Measurements from ENCODE around the gene PAQR5. TPM values are rescaled to one million over a fixed set of nuclear protein-coding genes. Genes with fewer than 3 reads are reported as not detected.

PAQR5 gene
- total and polyA plus RNA-seq, 9 of the 15 experiments (the other 6 are each of a cell fraction or from before 2014, with no cell fraction given), result 0.04 to 0.08 TPM; not detected in 7

DNA sequence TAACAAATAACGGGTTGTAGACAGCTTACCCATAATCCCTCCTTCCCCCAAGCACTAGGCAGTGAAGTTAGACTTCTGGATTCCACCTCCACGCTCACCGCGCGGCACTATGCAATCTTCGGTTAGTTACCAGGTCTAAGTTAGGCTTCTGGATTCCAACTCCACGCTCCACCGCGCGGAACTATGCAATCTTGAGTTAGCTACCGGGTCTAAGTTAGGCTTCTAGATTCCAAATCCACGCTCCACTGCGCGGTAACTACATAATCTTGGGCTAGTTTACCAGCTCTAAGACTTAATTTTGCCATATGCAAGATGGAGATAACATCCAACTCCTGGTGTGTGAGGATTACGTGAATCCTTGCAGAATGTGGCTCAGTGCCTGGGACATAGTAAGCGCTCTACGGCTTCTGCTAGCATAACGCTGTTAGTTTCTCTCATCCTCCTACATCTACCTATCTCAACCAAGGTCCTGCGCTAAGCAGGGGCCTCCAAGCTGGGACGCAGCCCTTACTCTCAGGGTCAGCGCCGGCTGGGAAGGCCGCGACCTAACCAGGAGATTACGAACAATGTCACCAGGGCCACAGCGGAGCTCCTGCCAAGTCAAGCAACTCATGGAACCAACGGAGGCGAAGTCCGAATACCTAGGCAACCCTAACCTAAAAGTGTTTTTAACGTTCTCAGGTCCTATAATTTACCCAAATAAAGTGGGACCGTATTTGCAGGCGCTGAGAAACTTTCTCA, 153.4 kb downstream of the PAQR5 start (continued):
- TF ChIP-seq ZNF318 (IDR thresholded peaks at IDR 0.05; ENCODE audit: borderline replicate concordance in 1 of 2, low read depth in 1 of 2), result no peak
- 0 out of 2 replicates have a peak, but pooled peaks have one; percentile 1 for TF ChIP-seq RB1 (IDR thresholded peaks at IDR 0.05; ENCODE audit: low read depth)
- no peak; the same call in 1 of the 2 replicates for TF ChIP-seq NBN (IDR thresholded peaks at IDR 0.05; ENCODE audit: low read depth)
- no peak for TF ChIP-seq ZNF507 (tag; conservative IDR thresholded peaks at IDR 0.05)
- TF ChIP-seq, protein P1, sequence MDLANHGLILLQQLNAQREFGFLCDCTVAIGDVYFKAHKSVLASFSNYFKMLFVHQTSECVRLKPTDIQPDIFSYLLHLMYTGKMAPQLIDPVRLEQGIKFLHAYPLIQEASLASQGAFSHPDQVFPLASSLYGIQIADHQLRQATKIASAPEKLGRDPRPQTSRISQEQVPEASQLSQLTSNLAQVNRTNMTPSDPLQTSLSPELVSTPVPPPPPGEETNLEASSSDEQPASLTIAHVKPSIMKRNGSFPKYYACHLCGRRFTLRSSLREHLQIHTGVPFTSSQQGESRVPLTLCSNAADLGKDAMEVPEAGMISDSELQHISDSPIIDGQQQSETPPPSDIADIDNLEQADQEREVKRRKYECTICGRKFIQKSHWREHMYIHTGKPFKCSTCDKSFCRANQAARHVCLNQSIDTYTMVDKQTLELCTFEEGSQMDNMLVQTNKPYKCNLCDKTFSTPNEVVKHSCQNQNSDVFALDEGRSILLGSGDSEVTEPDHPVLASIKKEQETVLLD (IDR thresholded peaks at IDR 0.05), result 0 out of 2 replicates have a peak, but pooled peaks have one; percentile 35
- TF ChIP-seq GABPA (tag; conservative IDR thresholded peaks at IDR 0.05; ENCODE audit: low read depth), result no peak
- no peak for TF ChIP-seq ZNF384 (IDR thresholded peaks at IDR 0.05; ENCODE audit: low read depth, low read length)
- TF ChIP-seq PTTG1 (tag; IDR thresholded peaks at IDR 0.05; ENCODE audit: low read depth), result no peak
- TF ChIP-seq ZNF431 (CRISPR knock-in tag; IDR thresholded peaks at IDR 0.05), result 0 out of 2 replicates have a peak, but pooled peaks have one; percentile 35
- peak; percentile 57 for TF ChIP-seq DPF2 (IDR thresholded peaks at IDR 0.05)
- TF ChIP-seq, protein P2, sequence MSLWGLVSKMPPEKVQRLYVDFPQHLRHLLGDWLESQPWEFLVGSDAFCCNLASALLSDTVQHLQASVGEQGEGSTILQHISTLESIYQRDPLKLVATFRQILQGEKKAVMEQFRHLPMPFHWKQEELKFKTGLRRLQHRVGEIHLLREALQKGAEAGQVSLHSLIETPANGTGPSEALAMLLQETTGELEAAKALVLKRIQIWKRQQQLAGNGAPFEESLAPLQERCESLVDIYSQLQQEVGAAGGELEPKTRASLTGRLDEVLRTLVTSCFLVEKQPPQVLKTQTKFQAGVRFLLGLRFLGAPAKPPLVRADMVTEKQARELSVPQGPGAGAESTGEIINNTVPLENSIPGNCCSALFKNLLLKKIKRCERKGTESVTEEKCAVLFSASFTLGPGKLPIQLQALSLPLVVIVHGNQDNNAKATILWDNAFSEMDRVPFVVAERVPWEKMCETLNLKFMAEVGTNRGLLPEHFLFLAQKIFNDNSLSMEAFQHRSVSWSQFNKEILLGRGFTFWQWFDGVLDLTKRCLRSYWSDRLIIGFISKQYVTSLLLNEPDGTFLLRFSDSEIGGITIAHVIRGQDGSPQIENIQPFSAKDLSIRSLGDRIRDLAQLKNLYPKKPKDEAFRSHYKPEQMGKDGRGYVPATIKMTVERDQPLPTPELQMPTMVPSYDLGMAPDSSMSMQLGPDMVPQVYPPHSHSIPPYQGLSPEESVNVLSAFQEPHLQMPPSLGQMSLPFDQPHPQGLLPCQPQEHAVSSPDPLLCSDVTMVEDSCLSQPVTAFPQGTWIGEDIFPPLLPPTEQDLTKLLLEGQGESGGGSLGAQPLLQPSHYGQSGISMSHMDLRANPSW (CRISPR knock-in tag; IDR thresholded peaks at IDR 0.05), result no peak
- TF ChIP-seq NEUROD1 (IDR thresholded peaks at IDR 0.05; ENCODE audit: borderline replicate concordance, low read depth, low read length, partially characterized antibody), result peak; percentile 29
- TF ChIP-seq SRF (CRISPR knock-in tag; IDR thresholded peaks at IDR 0.05), result no peak
- no peak for TF ChIP-seq ZNF436 (CRISPR knock-in tag; IDR thresholded peaks at IDR 0.05)
- no peak for TF ChIP-seq ZNF41 (CRISPR knock-in tag; conservative IDR thresholded peaks at IDR 0.05)
- TF ChIP-seq ZBTB17 (CRISPR knock-in tag; IDR thresholded peaks at IDR 0.05), result peak; percentile 23; the same call in 1 of the 2 replicates
